Epithelial cell of esophagus (primary cell): ENCODE measurements around the gene ELK4.

ENCODE experiments used
- DNase-seq: peaks from one replicate; pipeline ENCODE4 v3.0.0; 2010; ENCODE audit warnings: low read depth
- H3K4me3 ChIP-seq: 2 replicates; pipeline ENCODE4 v1.5.1; 2011; ENCODE audit warnings: mild to moderate bottlenecking, low read length, control low read depth
- TF ChIP-seq, protein P1 (sequence below): IDR thresholded peaks from 2 replicates; pipeline ENCODE4 v1.5.1; 2011; ENCODE audit warnings: low read depth, mild to moderate bottlenecking, low read length, control low read depth, inconsistent platforms; ENCODE audit not compliant: insufficient read depth; ENCODE audit errors: missing control alignments

The ELK4 gene

DNA sequence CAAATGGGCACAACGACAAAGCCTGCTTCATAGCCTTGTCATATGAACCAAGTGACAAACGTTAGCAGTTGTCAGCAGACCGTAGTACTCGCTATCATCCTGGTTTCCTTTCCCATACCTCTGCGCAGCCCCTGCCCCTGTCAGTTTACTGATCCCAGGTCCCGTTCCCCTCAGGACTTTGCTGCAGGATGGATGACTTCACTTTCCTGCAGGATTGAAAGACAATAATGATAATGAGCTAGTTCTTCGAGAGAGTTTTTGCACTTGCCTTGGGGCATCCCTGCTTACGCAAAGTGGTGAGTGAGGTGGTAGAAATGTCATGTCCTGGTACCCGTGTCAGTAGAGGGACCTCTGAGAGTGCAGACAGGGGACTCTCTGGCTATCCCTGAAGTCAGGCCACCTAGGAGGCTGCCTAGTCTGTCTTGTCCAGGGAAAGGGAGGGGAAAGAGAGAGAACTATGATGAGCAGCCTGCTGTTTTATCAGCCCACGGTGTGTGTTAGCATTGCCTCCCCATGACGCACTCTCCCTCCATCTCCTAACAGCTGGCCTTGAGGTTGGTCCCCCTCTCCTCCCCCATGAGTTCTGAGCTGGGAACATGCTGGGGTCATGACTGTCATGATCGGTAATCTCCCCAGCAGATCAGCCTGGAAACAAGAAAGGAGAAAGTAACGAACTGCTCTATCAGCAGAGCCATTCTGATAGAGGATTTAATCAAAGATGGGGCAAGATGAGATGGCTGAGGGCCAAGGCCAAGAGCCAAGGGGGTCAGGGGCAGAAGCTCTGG, 53.7 kb downstream of the ELK4 start:
- DNase-seq, result peak; percentile 15
- TF ChIP-seq, protein P1, sequence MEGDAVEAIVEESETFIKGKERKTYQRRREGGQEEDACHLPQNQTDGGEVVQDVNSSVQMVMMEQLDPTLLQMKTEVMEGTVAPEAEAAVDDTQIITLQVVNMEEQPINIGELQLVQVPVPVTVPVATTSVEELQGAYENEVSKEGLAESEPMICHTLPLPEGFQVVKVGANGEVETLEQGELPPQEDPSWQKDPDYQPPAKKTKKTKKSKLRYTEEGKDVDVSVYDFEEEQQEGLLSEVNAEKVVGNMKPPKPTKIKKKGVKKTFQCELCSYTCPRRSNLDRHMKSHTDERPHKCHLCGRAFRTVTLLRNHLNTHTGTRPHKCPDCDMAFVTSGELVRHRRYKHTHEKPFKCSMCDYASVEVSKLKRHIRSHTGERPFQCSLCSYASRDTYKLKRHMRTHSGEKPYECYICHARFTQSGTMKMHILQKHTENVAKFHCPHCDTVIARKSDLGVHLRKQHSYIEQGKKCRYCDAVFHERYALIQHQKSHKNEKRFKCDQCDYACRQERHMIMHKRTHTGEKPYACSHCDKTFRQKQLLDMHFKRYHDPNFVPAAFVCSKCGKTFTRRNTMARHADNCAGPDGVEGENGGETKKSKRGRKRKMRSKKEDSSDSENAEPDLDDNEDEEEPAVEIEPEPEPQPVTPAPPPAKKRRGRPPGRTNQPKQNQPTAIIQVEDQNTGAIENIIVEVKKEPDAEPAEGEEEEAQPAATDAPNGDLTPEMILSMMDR, result no peak
- H3K4me3 ChIP-seq, result no peak overlapping the region

DNA sequence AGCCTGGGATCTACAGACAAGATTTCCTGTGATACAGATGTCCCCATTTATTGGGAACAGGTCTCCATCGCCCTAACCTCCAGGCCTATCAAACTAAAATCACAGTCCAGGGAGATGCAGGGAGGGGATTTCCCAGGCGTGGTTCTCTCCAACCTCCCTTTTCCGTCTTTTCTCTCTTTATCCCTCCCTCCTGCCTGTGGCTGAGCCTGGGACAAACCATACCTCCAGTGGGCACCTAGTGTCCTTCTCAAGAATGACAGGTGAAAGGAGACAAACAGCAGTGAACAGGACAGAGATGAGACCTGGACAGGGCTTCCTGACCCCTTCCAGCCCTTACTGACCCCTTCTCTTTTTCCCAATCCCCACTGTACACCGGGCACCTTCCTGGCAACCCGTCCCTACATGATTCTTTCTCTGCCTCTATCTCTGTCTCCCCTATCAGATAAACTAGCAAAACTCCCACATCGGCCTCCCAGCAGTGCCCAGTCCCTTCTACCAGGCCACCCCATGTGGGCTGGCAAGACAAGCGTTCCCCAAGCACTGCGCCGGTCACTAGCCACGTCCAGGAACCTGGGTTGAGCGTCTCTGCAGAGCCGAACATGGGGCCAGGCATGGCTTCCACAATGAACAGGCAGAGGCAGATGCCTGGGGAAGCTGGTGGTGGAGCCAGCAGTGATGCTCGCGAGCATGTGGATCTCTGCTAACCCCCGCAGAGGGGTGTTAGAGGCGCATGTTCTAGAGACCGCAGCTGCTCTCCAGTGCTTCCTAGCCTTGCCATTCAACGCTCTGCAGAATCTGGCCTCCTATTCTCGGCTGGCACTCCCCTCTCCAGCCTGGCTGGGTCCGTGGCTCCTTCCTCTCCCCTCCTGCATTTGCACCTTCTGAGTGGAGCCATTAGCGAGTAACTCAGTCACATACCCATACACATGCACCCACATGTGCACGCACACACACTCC, 54.7 kb downstream of the ELK4 start:
- TF ChIP-seq, protein P1, result no peak
- DNase-seq, result no peak
- no peak overlapping the region for H3K4me3 ChIP-seq

DNA sequence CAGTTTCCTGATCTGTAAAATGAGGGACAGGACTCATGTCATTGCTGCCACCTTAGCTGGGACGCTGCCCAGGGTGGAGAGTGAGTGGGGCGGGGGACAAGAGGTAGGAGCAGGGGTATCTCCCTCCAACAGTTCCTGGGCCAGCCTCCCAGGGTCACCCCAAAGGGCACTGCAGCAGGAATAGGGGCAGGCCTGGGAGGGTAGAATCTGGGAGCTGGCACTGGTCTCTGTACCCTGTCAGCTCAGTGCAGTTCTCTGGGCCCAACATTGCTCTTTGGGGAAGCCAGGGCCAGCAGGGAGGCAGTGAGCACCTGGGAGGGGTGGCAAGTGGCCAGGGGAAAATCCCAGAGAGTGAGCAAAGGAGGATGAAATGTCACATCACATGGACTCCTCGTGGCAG, 55.8 kb downstream of the ELK4 start:
- DNase-seq, result no peak
- H3K4me3 ChIP-seq, result no peak overlapping the region
- TF ChIP-seq, protein P1, result no peak

DNA sequence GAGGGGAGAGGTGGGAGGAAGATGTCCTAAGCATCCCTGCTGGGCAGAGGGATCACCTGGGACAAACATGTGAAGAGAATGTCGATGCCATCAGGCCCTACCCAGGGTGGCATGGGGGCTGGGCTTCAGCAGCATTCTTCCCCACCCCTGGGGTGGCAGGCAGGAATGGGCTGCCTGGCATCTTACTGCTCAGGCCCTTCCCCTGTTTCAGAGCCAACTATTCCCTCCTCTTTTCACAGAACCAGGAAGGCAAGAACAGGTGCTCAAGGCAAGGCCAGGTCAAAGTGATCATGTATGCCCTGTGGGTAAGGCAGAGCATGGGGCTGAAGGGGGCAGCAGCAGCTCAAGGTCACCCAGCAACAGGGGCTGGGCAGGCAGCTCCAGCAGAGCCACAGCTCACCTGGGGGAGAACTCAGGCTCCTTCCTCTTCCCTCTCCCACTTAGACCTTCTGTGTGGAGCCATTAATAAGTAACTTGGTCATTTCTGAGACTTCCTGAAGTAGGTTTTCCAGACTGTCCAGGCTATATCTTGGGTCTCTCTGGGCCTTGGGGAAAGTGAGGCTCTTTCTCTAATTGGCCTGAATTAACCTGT, 56.4 kb downstream of the ELK4 start:
- no peak for DNase-seq
- TF ChIP-seq, protein P1, result no peak
- no peak overlapping the region for H3K4me3 ChIP-seq

DNA sequence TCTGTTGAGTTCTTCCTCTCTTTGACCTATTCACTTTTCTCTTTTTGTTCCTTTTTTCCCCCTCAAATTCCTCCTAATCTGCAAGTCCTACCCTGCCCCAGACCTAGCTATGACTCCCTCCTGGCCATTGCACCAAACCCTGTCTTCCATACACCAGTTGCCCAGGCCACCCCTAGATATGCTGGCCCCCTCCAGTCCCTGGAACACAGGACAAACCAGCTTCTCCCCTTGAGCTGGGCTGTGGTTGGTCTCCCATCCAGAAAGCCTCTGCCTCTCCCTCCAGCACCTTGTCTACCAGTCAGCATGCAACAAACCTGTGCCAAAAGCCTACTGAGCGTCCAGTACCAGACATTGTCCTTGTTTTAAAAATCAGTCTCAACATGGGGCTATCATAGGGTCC, 59.4 kb downstream of the ELK4 start:
- H3K4me3 ChIP-seq, result no peak overlapping the region
- TF ChIP-seq, protein P1, result no peak
- DNase-seq, result no peak

DNA sequence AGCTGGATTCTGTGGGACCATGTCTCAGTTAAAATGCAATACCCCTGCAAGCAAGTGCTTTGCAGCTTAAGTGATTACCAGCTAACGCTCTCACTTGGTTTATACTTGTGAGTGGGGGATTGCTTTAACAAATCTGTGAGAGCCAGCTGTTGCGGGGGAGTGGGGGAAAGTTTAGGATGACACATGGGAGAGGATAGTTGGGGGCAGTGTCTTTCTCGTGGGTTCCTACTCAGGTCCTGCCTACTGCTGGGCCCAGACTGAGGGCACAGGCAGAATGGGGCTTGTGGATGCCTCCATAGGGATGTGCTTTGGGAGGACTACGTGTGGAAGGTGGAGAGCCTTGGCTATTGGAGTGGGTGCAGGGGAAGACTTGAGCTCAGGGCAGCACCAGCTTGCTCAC, 60.1 kb downstream of the ELK4 start:
- TF ChIP-seq, protein P1, result no peak
- H3K4me3 ChIP-seq, result no peak overlapping the region
- no peak for DNase-seq
